Measurements from ENCODE around the gene NCOA3.
"Not testable (repeated sequence)": the region's sequence is repeated elsewhere in the genome, so short reads cannot be mapped to it uniquely, and the experiment has no call there.

NCOA3 gene

GRCh38 chr20:47468290-47469050 lies 33.2 kb upstream of the NCOA3 start:
- DNase-seq, result no peak

DNA sequence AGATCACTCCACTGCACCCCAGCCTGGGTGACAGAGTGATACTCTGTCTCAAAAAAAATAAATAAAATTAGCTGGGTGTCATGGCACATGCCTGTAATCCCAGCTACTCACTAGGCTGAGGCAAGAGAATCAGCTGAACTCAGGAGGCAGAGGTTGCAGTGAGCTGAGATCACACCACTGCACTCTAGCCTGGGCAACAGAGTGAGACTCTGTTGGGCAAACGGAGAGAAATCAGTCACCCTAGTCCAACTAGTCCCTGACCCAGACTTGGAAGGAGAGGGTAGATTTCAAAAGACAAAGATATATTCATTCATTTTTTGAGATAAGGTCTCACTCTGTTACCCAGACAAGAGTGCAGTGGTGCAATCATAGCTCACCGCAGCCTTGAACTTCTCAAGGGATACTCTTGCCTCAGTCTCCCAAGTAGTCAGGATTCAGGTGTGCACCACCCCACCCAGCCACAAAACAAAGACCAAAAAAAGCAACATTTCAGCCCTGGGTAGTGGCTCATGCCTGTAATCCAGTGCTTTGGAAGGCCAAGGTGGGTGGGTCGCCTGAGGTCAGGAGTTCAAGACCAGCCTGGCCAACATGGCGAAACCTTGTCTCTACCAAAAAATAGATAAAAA lies 26.2 kb upstream of the NCOA3 start:
- DNase-seq, result no peak

DNA sequence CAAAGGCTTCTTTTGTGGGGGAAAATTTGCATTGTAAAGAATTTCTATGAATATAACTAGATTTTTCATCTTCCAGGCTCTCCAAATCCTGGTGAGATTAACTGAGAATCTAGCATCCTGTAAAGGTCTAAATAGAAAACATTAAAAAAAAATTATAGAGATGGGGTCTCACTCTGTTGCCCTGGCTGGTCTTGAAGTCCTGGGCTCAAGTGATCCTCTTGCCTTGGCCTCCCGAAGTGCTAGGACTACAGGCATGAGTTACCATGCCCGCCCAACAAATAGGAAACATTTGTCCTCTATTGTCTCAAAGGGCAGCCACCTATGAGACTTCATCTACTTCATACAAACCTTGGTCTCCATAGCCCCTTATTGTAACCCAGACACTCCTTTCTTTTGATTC lies 25.2 kb upstream of the NCOA3 start:
- DNase-seq, result no peak

GRCh38 chr20:47479093-47479492 lies 22.6 kb upstream of the NCOA3 start:
- no peak for DNase-seq

GRCh38 chr20:47479506-47479905 lies 22.2 kb upstream of the NCOA3 start:
- DNase-seq, result no peak

DNA sequence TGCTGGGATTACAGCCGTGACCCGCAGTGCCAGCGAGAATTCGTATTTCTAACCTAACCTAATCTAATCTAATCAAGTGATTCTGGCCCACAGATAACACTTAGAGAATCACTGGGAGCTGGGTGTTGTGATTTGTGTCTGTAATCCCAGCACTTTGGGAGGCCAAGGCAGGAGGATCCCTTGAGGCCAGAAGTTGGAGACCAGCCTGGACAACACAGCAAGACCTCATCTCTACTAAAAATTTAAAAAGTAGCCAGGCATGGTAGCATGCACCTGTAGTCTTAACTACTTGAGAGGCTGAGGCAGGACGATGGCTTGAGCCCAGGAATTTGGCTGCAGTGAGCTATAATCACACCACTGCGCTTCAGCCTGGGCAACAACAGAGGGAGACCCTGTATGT lies 21.4 kb upstream of the NCOA3 start:
- DNase-seq, result no peak

GRCh38 chr20:47480705-47481104 lies 21.0 kb upstream of the NCOA3 start:
- DNase-seq, result no peak

- DNase-seq, result no peak
Observed at GRCh38 chr20:47481330-47482216, 20.1 kb upstream of the NCOA3 start.

DNA sequence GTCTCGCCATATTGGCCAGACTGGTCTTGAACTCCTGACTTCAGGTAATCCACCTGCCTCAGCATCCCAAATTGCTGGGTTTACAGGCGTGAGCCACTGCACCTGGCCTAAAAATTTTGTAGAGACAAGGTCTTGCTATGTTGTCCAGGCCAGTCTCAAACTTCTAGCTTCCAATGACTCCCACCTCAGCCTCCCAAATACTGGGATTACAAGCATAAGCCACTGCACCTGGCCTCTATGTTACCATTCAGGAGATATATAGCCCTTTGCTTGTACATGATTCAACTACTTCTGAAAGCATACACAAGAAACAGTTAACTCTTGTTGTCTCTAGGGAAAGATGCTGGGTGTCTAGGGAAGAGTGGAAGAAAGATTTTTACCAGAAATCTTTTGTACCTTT lies 19.0 kb upstream of the NCOA3 start:
- DNase-seq, result no peak

DNA sequence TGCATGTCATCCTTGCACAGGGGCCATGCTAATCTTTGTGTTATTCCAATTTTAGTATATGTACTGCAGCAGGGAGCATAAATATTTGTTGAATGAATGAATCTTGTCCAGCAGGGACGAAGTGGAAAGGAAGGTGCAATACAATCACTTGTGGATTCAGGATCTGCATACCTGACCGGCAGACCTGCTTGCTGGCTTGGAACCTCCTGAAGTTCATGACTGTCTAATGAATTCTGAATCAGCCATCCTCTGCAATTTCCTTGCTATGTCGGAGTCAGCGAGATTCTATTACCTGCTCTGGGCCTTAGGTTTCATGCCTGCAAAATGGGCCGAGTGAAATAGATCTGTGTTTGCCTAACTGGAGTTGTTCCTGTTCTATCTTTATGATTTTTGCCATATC lies 17.4 kb upstream of the NCOA3 start:
- DNase-seq, result no peak

- DNase-seq, result peak; percentile 57
Observed at GRCh38 chr20:47487175-47487917, 14.3 kb upstream of the NCOA3 start.

DNA sequence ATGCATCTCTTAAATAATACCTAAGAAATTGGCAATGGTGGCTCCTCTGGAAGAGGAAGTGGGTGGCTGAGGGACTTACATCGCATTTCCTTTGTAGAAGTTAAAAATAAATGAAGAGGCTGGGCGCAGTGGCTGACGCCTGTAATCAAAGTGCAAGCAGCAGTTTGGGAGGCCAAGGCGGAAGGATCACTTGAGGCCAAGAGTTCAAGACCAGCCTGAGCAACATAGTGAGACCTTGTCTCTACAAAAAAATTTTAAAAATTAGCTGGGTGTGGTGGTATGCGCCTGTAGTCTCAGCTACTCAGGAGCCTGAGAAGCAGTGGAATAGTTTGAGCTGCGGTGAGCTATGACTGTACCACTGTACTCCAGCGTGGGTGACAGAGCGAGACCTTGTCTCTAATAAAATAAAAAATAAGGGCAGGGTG lies 12.2 kb upstream of the NCOA3 start:
- DNase-seq, result no peak

DNA sequence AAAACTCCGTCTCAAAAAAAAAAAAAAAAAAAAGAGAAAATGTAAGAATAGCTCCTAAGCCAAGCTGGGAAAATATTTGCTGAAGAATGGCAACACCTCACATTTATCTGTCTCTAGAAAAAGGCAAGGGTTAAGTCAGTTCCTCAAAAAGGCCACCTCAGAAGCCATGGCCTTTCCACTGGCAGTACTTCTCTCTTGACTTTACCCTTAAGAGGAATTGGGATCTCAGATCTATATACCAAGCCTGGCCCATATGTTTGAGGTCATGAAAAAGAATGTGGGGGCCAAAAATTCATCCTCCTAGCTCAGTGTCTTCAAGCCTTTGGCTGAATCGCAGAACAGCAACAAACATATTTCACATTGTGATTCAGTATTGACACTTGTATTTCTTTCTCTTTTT lies 10.9 kb upstream of the NCOA3 start:
- no peak for DNase-seq

- no peak for DNase-seq
Observed at GRCh38 chr20:47492284-47492683, 9.4 kb upstream of the NCOA3 start.

- peak; percentile 19 for DNase-seq
Observed at GRCh38 chr20:47493175-47493962, 8.3 kb upstream of the NCOA3 start.

GRCh38 chr20:47493963-47494293 lies 7.8 kb upstream of the NCOA3 start:
- no peak for DNase-seq

GRCh38 chr20:47494606-47495005 lies 7.1 kb upstream of the NCOA3 start:
- not testable (repeated sequence) for DNase-seq

- no peak for DNase-seq
Observed at GRCh38 chr20:47496118-47496517, 5.6 kb upstream of the NCOA3 start.

- no peak for DNase-seq
Observed at GRCh38 chr20:47498606-47499005, 3.1 kb upstream of the NCOA3 start.

DNA sequence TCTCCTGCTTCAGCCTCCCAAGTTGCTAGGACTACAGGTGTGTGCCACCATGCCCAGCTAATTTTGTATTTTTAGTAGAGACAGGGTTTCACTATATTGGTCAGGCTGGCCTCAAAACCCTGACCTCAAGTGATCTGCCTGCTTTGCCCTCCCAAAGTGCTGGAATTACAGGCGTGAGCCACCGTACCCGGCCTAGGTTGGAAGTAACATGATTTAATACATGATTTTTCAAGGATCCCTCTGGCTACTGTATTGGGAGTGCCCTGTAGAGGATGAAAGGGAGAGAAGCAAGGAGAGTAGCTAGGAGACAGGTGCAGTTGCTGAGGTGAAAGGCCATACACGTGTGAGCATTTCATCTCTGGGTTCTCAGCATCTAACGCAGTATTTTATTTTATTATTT lies 2.6 kb upstream of the NCOA3 start:
- DNase-seq, result no peak

- DNase-seq, result not testable (repeated sequence)
Observed at GRCh38 chr20:47500082-47500481, 1.6 kb upstream of the NCOA3 start.

- no peak for DNase-seq
Observed at GRCh38 chr20:47500554-47500953, 1.1 kb upstream of the NCOA3 start.
